Neuronal stem cell (in vitro differentiated cells): ENCODE results near the gene SEL1L3.

Experiments
- DNase-seq: peaks from one replicate; pipeline ENCODE4 v3.0.0-alpha.2; 2013; ENCODE audit warnings: low spot score
- H2AFZ ChIP-seq: one replicate; pipeline ENCODE4 v1.6.1; 2013; ENCODE audit warnings: mild to moderate bottlenecking, low read length, inconsistent platforms
- H2AK5ac ChIP-seq: 2 replicates; pipeline ENCODE4 v1.6.1; 2013; ENCODE audit warnings: low read depth, mild to moderate bottlenecking, inconsistent platforms, low read length, moderate library complexity, mixed read lengths
- H2BK120ac ChIP-seq: 2 replicates; pipeline ENCODE4 v1.6.1; 2013; ENCODE audit warnings: low read depth, mild to moderate bottlenecking, inconsistent platforms, low read length, moderate library complexity, mixed read lengths
- H2BK12ac ChIP-seq: one replicate; pipeline ENCODE4 v1.6.1; 2013; ENCODE audit warnings: low read length, inconsistent platforms
- H2BK15ac ChIP-seq: 2 replicates; pipeline ENCODE4 v1.6.1; 2013; ENCODE audit warnings: mild to moderate bottlenecking, low read length, inconsistent platforms, mixed read lengths
- H2BK5ac ChIP-seq: one replicate; pipeline ENCODE4 v1.6.1; 2013; ENCODE audit warnings: inconsistent platforms, mild to moderate bottlenecking, low read length, moderate library complexity
- H3K14ac ChIP-seq: one replicate; pipeline ENCODE4 v1.6.1; 2013; ENCODE audit warnings: low read length, inconsistent platforms
- H3K18ac ChIP-seq: 2 replicates; pipeline ENCODE4 v1.6.1; 2013; ENCODE audit warnings: low read length, inconsistent platforms
- H3K23ac ChIP-seq: 2 replicates; pipeline ENCODE4 v1.6.1; 2013; ENCODE audit warnings: low read depth, mild to moderate bottlenecking, mixed read lengths, low read length, inconsistent platforms; ENCODE audit not compliant: poor library complexity
- H3K27ac ChIP-seq: replicated peaks from 3 replicates; pipeline ENCODE4 v1.5.1; 2013; ENCODE audit warnings: low read length, inconsistent platforms
- H3K27me3 ChIP-seq, 3 experiments: 2 replicates each; pipeline ENCODE4 v1.6.1; 2013; ENCODE audit warnings: low read length in 3 of 3, mild to moderate bottlenecking in 2 of 3, inconsistent platforms in 1 of 3, low read depth in 1 of 3, mixed read lengths in 1 of 3, moderate library complexity in 1 of 3; ENCODE audit not compliant: control insufficient read depth in 3 of 3, insufficient read depth in 3 of 3
- H3K36me3 ChIP-seq, 2 donors: replicated peaks in 1 of 2; 2 replicates each; pipeline ENCODE4 v1.6.1; 2013; ENCODE audit warnings: low read length in 2 of 2; ENCODE audit not compliant: control insufficient read depth in 2 of 2, insufficient read depth in 2 of 2
- H3K4ac ChIP-seq: 2 replicates; pipeline ENCODE4 v1.6.1; 2013; ENCODE audit warnings: inconsistent platforms, mild to moderate bottlenecking, low read length, moderate library complexity
- H3K4me1 ChIP-seq, 2 donors: 1 replicate in 1 of 2; 2 replicates in 1 of 2; pipeline ENCODE4 v1.6.1; 2013; ENCODE audit warnings: low read length in 2 of 2, low read depth in 1 of 2; ENCODE audit not compliant: control insufficient read depth in 2 of 2, insufficient read depth in 1 of 2
- H3K4me2 ChIP-seq: one replicate; pipeline ENCODE4 v1.6.1; 2013; ENCODE audit warnings: mild to moderate bottlenecking, low read length, inconsistent platforms; ENCODE audit not compliant: insufficient read depth, poor library complexity, severe bottlenecking
- H3K4me3 ChIP-seq, 2 donors: 2 replicates each; pipeline ENCODE4 v1.5.1; 2013; ENCODE audit warnings: low read length in 2 of 2, mild to moderate bottlenecking in 2 of 2, inconsistent platforms in 1 of 2, moderate library complexity in 1 of 2
- H3K79me1 ChIP-seq: one replicate; pipeline ENCODE4 v1.6.1; 2013; ENCODE audit warnings: low read depth, mild to moderate bottlenecking, inconsistent platforms, low read length, moderate library complexity
- H3K9ac ChIP-seq: one replicate; pipeline ENCODE4 v1.6.1; 2013; ENCODE audit warnings: mild to moderate bottlenecking, low read depth, low read length, inconsistent platforms; ENCODE audit not compliant: poor library complexity
- H3K9me3 ChIP-seq, 2 donors: replicated peaks in 1 of 2; 2 replicates each; pipeline versions ENCODE3 to v1.6.1; 2013; ENCODE audit warnings: low read length in 2 of 2, mild to moderate bottlenecking in 2 of 2, inconsistent platforms in 1 of 2, low read depth in 1 of 2, mixed read lengths in 1 of 2, moderate library complexity in 1 of 2; ENCODE audit not compliant: control insufficient read depth in 2 of 2, insufficient read depth in 1 of 2
- H4K8ac ChIP-seq: one replicate; pipeline ENCODE4 v1.6.1; 2013; ENCODE audit warnings: low read depth, mild to moderate bottlenecking, inconsistent platforms, low read length, moderate library complexity
- H4K91ac ChIP-seq: one replicate; pipeline ENCODE4 v1.6.1; 2013; ENCODE audit warnings: low read length, low read depth, mild to moderate bottlenecking, inconsistent platforms; ENCODE audit not compliant: poor library complexity
- WGBS, 2 donors: extraction: QIAGEN DNeasy Blood & Tissue Kit; methylation state at CpG; one replicate each; pipeline ENCODE4 v1.1.7; 2013; ENCODE audit warnings: missing lambda C conversion rate in 2 of 2, mixed read lengths in 1 of 2; ENCODE audit not compliant: insufficient read length in 2 of 2, insufficient replicate concordance in 1 of 2; ENCODE audit errors: extremely low coverage in 2 of 2; 5-methylcytosine and 5-hydroxymethylcytosine counted together

SEL1L3 gene

GRCh38 chr4:25797136-25797535 lies 65.7 kb downstream of the SEL1L3 start:
- Histone ChIP-seq H3K9ac (no peak overlapping the region), H2BK15ac (no peak overlapping the region), H3K4me1 (peaks cover 9 to 11% of the 10 kb centered on the region in 2 donors), H3K4ac (no peak overlapping the region), H3K23ac (no peak overlapping the region), H3K4me2 (no peak overlapping the region), H4K8ac (no peak overlapping the region), H3K14ac (no peak overlapping the region), H3K27me3 (no peaks in the 10 kb centered on the region), H3K4me3 (no peak overlapping the region), H3K18ac (peak overlapping the region; percentile 23), H3K79me1 (no peaks in the 10 kb centered on the region), H3K9me3 (no peaks in the 10 kb centered on the region), H2AFZ (peak overlapping the region; percentile 16), H2BK120ac (no peak overlapping the region), H2AK5ac (no peak overlapping the region), H3K27ac (no peak overlapping the region), H2BK12ac (no peak overlapping the region), H3K36me3 (peaks cover 0 to 10% of the 10 kb centered on the region in 2 donors), H4K91ac (no peak overlapping the region), H2BK5ac (no peak overlapping the region)
- WGBS, 2 donors: no CpG with 5 or more reads among the region's 8 CpGs
- no peak for DNase-seq

GRCh38 chr4:25795566-25796454 lies 67.0 kb downstream of the SEL1L3 start:
- peak overlapping the region; percentile 49 for H3K18ac ChIP-seq
- DNase-seq: peak; percentile 79
- no peak overlapping the region for H3K14ac ChIP-seq
- no peak overlapping the region for H3K4ac ChIP-seq
- peak overlapping the region in 1 of 2 donors; percentile 15 for H3K4me3 ChIP-seq
- H3K36me3 ChIP-seq: peaks cover 0 to 4% of the 10 kb centered on the region in 2 donors
- H3K23ac ChIP-seq: no peak overlapping the region
- H4K91ac ChIP-seq: peak overlapping the region; percentile 27
- no peak overlapping the region for H4K8ac ChIP-seq
- H2BK15ac ChIP-seq: no peak overlapping the region
- H2AFZ ChIP-seq: peak overlapping the region; percentile 73
- H2BK5ac ChIP-seq: no peak overlapping the region
- H2BK120ac ChIP-seq: no peak overlapping the region
- H3K4me2 ChIP-seq: no peak overlapping the region
- H3K4me1 ChIP-seq: peaks cover 9 to 11% of the 10 kb centered on the region in 2 donors
- WGBS, 2 donors: no CpG with 5 or more reads among the region's 12 CpGs
- H3K9ac ChIP-seq: no peak overlapping the region
- no peaks in the 10 kb centered on the region for H3K9me3 ChIP-seq
- H3K27ac ChIP-seq: peak overlapping the region; percentile 44
- H2AK5ac ChIP-seq: no peak overlapping the region
- H2BK12ac ChIP-seq: no peak overlapping the region
- no peaks in the 10 kb centered on the region for H3K27me3 ChIP-seq
- H3K79me1 ChIP-seq: no peaks in the 10 kb centered on the region

- peaks cover 9 to 11% of the 10 kb centered on the region in 2 donors for H3K4me1 ChIP-seq
- H3K18ac ChIP-seq: no peak overlapping the region
- no peak overlapping the region for H2BK120ac ChIP-seq
- no peak overlapping the region for H4K91ac ChIP-seq
- no peak overlapping the region for H3K23ac ChIP-seq
- H3K4me2 ChIP-seq: no peak overlapping the region
- no peaks in the 10 kb centered on the region for H3K9me3 ChIP-seq
- H3K4ac ChIP-seq: no peak overlapping the region
- H2BK12ac ChIP-seq: no peak overlapping the region
- H3K4me3 ChIP-seq: no peak overlapping the region
- H3K36me3 ChIP-seq: peaks cover 0 to 4% of the 10 kb centered on the region in 2 donors
- no peak overlapping the region for H2AK5ac ChIP-seq
- no peak overlapping the region for H3K14ac ChIP-seq
- H3K27ac ChIP-seq: peak overlapping the region; percentile 44
- H3K9ac ChIP-seq: no peak overlapping the region
- H2BK5ac ChIP-seq: no peak overlapping the region
- no peak overlapping the region for H2BK15ac ChIP-seq
- no CpG with 5 or more reads among the region's 4 CpGs for WGBS, 2 donors
- H4K8ac ChIP-seq: no peak overlapping the region
- peak overlapping the region; percentile 73 for H2AFZ ChIP-seq
- no peaks in the 10 kb centered on the region for H3K27me3 ChIP-seq
- DNase-seq: no peak
- H3K79me1 ChIP-seq: no peaks in the 10 kb centered on the region
Measured at GRCh38 chr4:25795091-25795490, 67.7 kb downstream of the SEL1L3 start.

GRCh38 chr4:25792876-25793275 lies 69.9 kb downstream of the SEL1L3 start:
- Histone ChIP-seq H2BK120ac (no peak overlapping the region), H3K4me1 (peaks cover 11 to 13% of the 10 kb centered on the region in 2 donors), H3K14ac (no peak overlapping the region), H2AK5ac (no peak overlapping the region), H3K23ac (no peak overlapping the region), H2BK15ac (no peak overlapping the region), H2AFZ (no peak overlapping the region), H3K27ac (no peak overlapping the region), H2BK5ac (no peak overlapping the region), H4K8ac (no peak overlapping the region), H3K4me2 (no peak overlapping the region), H3K9me3 (no peaks in the 10 kb centered on the region), H3K9ac (no peak overlapping the region), H4K91ac (no peak overlapping the region), H2BK12ac (no peak overlapping the region), H3K18ac (no peak overlapping the region), H3K4me3 (no peak overlapping the region), H3K27me3 (no peaks in the 10 kb centered on the region), H3K36me3 (no peaks in the 10 kb centered on the region), H3K79me1 (no peaks in the 10 kb centered on the region), H3K4ac (no peak overlapping the region)
- DNase-seq: no peak
- no CpG with 5 or more reads among the region's 4 CpGs for WGBS, 2 donors
